GM21619 (cell line): ENCODE results near the gene TTC28.
"Not testable (repeated sequence)": the region's sequence is repeated elsewhere in the genome, so short reads cannot be mapped to it uniquely, and the experiment has no call there.

Experiments
- ATAC-seq: cut with Tn5 transposase; IDR thresholded peaks from one replicate; pipeline ENCODE4 v1.9.1; 2021; ENCODE audit not compliant: unreplicated experiment

The TTC28 gene

GRCh38 chr22:28505416-28506149, 174.1 kb downstream of the TTC28 start:
- ATAC-seq, result no peak

GRCh38 chr22:28500006-28500405, 179.6 kb downstream of the TTC28 start:
- no peak for ATAC-seq

GRCh38 chr22:28498044-28498443, 181.6 kb downstream of the TTC28 start:
- no peak for ATAC-seq

GRCh38 chr22:28497188-28497587, 182.5 kb downstream of the TTC28 start:
- ATAC-seq, result no peak

GRCh38 chr22:28491289-28491688, 188.4 kb downstream of the TTC28 start:
- ATAC-seq, result not testable (repeated sequence)

GRCh38 chr22:28488825-28489224, 190.8 kb downstream of the TTC28 start:
- no peak for ATAC-seq

- no peak for ATAC-seq
These were observed 195.0 kb downstream of the TTC28 start for GRCh38 chr22:28484662-28485061.

- no peak for ATAC-seq
These were observed 197.9 kb downstream of the TTC28 start for GRCh38 chr22:28481725-28482124.

GRCh38 chr22:28480000-28480715, 199.5 kb downstream of the TTC28 start:
- ATAC-seq, result no peak

- no peak for ATAC-seq
These were observed 201.1 kb downstream of the TTC28 start for GRCh38 chr22:28478564-28478963.

GRCh38 chr22:28477556-28477955, 202.1 kb downstream of the TTC28 start:
- no peak for ATAC-seq

- ATAC-seq, result no peak
These were observed 205.3 kb downstream of the TTC28 start for GRCh38 chr22:28474330-28474729.

GRCh38 chr22:28473258-28473657, 206.4 kb downstream of the TTC28 start:
- ATAC-seq, result no peak

GRCh38 chr22:28467055-28467454, 212.6 kb downstream of the TTC28 start:
- ATAC-seq, result not testable (repeated sequence)

- ATAC-seq, result no peak
These were observed 213.2 kb downstream of the TTC28 start for GRCh38 chr22:28466399-28466798.

- ATAC-seq, result no peak
These were observed 213.8 kb downstream of the TTC28 start for GRCh38 chr22:28465841-28466240.

- no peak for ATAC-seq
These were observed 215.5 kb downstream of the TTC28 start for GRCh38 chr22:28464127-28464526.

- ATAC-seq, result not testable (repeated sequence)
These were observed 216.2 kb downstream of the TTC28 start for GRCh38 chr22:28463408-28463807.

- ATAC-seq, result no peak
These were observed 216.7 kb downstream of the TTC28 start for GRCh38 chr22:28462901-28463300.

GRCh38 chr22:28462041-28462440, 217.6 kb downstream of the TTC28 start:
- ATAC-seq, result no peak

GRCh38 chr22:28454431-28455064, 225.1 kb downstream of the TTC28 start:
- ATAC-seq, result no peak

- ATAC-seq, result no peak
These were observed 229.5 kb downstream of the TTC28 start for GRCh38 chr22:28450109-28450508.
